Suprapubic skin (tissue), 3 donors: ENCODE results near the gene DGKB.

ENCODE experiments used
- CTCF ChIP-seq, 2 donors: fragments of 200-600 bp in 1 of 2; fragments of 450-650 bp in 1 of 2; sonication (generic) in 1 of 2; IDR thresholded peaks; one replicate each; pipeline ENCODE4 v1.5.1; 2016 to 2019; ENCODE audit warnings: antibody characterized with exemption in 2 of 2, mild to moderate bottlenecking in 1 of 2, moderate library complexity in 1 of 2
- EP300 ChIP-seq: sonication (generic); formaldehyde crosslinking; IDR thresholded peaks from one replicate; pipeline ENCODE4 v1.6.1; 2017; ENCODE audit warnings: antibody characterized with exemption

- TF ChIP-seq CTCF (IDR thresholded peaks at IDR 0.05) (no peak), EP300 (no peak)
Measured at GRCh38 chr7:14115701-14116100, 786.9 kb downstream of the DGKB start.
